Ovary (tissue), 10 donors: Measurements from ENCODE around the gene ANO2. TPM values are rescaled to one million over a fixed set of nuclear protein-coding genes. Genes with fewer than 3 reads are reported as not detected.

Experiments
- DNase-seq, 5 donors: peaks; one replicate each; pipeline ENCODE4 v3.0.0-alpha.2; 2019 to 2020
- H3K27ac ChIP-seq, 2 donors: fragments of 200-600 bp; one replicate each; pipeline versions ENCODE4 v1.5.1 to v1.8.0; 2019 to 2022
- H3K27me3 ChIP-seq: fragments of 200-600 bp; one replicate; pipeline ENCODE4 v1.8.0; 2022
- H3K36me3 ChIP-seq: fragments of 200-600 bp; sonication (generic); one replicate; pipeline ENCODE4 v1.5.1; 2019
- H3K4me1 ChIP-seq: one replicate; pipeline ENCODE4 v1.8.1; 2013; ENCODE audit warnings: mild to moderate bottlenecking, moderate library complexity; ENCODE audit not compliant: insufficient read depth
- H3K4me3 ChIP-seq: fragments of 200-600 bp; sonication (generic); one replicate; pipeline ENCODE4 v1.5.1; 2017
- H3K9me3 ChIP-seq, 2 donors: fragments of 200-600 bp in 1 of 2; sonication (generic) in 1 of 2; one replicate each; pipeline versions ENCODE4 v1.5.1 to v1.8.1; 2013 to 2019; ENCODE audit warnings: mild to moderate bottlenecking in 1 of 2, moderate library complexity in 1 of 2
- EP300 ChIP-seq: sonication (generic); formaldehyde crosslinking; IDR thresholded peaks from one replicate; pipeline ENCODE4 v1.6.1; 2017; ENCODE audit warnings: antibody characterized with exemption
- POLR2A ChIP-seq: fragments of 450-650 bp; IDR thresholded peaks from one replicate; pipeline ENCODE4 v1.6.1; 2017; ENCODE audit warnings: antibody characterized with exemption, mild to moderate bottlenecking, moderate library complexity
- WGBS, 3 donors: extraction: QIAGEN DNeasy Blood & Tissue Kit in 1 of 3; methylation state at CpG; one replicate each; pipeline versions ENCODE4 v1.1.5 to v1.1.7; 2013 to 2017; 5-methylcytosine and 5-hydroxymethylcytosine counted together
- intact Hi-C, 4 donors: fragments of 100-400 bp; cut with DNase I; formaldehyde crosslinking; loops; one replicate each; pipeline versions ENCODE4 v1.11.0 to v1.15.1; 2022 to 2023
- long read RNA-seq, 3 donors: library from polyadenylated mRNA in 2 of 3; unstranded in 2 of 3; transcript quantifications; one replicate each; pipeline ENCODE4 v2.0.0 and lab custom pipeline, GENCODE V29; 2021 to 2026
- polyA plus RNA-seq, 2 donors: library from polyadenylated mRNA; stranded (reverse); fragments of 200-250 nt in 1 of 2; fragments of 350-450 nt in 1 of 2; fragmentation: Illumina TruSeq in 1 of 2; extraction: RNeasy Lipid Tissue Mini Kit (QIAGEN cat#74804) in 1 of 2; gene quantifications; one replicate each; pipeline ENCODE4 v1.2.3, GENCODE V29; 2013 to 2014
- total RNA-seq, 7 donors: library from RNA; depleted of rRNA in 2 of 7; stranded (reverse); fragments of >200 nt in 2 of 7; fragmentation: NEBNext Ultra II Directional in 3 of 7; extraction: Animal tissue kit (Norgen Biotek cat#: 25700) in 3 of 7; gene quantifications; one replicate each; pipeline versions ENCODE4 v1.1.0 to v1.2.4, GENCODE V29; 2016 to 2023
- TF ChIP-seq, protein P1 (sequence below), 3 donors: fragments of 450-650 bp in 2 of 3; fragments of 200-600 bp in 1 of 3; IDR thresholded peaks; one replicate each; pipeline versions ENCODE4 v1.5.1 to v1.8.0; 2016 to 2022; ENCODE audit warnings: antibody characterized with exemption in 3 of 3, mild to moderate bottlenecking in 1 of 3
- donor health status: DM: no; HTN: no; CAD: no; lungs with moderate emphysema.
- donor health status: DM: no; HTN: no; CAD: no.
- donor health status: Bipolar disorder and iron deficiency.
- donor health status: DM: yes; HTN: yes; CAD: no.
- donor health status: DM: no; HTN: no; CAD: no.
- donor health status: DM: yes; HTN: yes; CAD: no.

Gene ANO2
- total RNA-seq, result 1 to 10 TPM; 3.0 to 6.7 (median 4.8) TPM
- polyA plus RNA-seq, result 1 to 10 TPM; 3.1 to 3.3 TPM
- long read RNA-seq, donor 1, partial matches to known transcripts, result 0 of 1 reads
- long read RNA-seq, donor 1, other reads (novel, unspliced or antisense), result 1 of 1 reads
- long read RNA-seq, donor 2, result 0 reads
- long read RNA-seq, donor 3, partial matches to known transcripts, result 0 of 1 reads
- long read RNA-seq, donor 3, other reads (novel, unspliced or antisense), result 1 of 1 reads

GRCh38 chr12:5945071-5946008 is at the start of gene ANO2:
ANO2 (minus strand) TSS chr12:5945259; CDS start chr12:5945217, 42 bp downstream.
- H3K27me3 ChIP-seq, result no peaks in the 10 kb centered on the region

GRCh38 chr12:5989621-5990020 is 44.6 kb upstream of the ANO2 start:
- 80 to 86% (median 86%) methylated on average over 3 of the region's 3 CpGs for WGBS, 3 donors
- DNase-seq, result no peak
- intact Hi-C loops, result loop anchor here (5.0 to 10.0 kb wide), 4 partner anchors 48 to 295 kb away; no protein-coding TSS in a partner anchor
- Histone ChIP-seq H3K4me3 (no peak overlapping the region), H3K4me1 (no peaks in the 10 kb centered on the region), H3K27ac (no peak overlapping the region), H3K36me3 (no peaks in the 10 kb centered on the region), H3K9me3 (no peaks in the 10 kb centered on the region), H3K27me3 (no peaks in the 10 kb centered on the region)
- TF ChIP-seq EP300, result no peak
- TF ChIP-seq POLR2A, result no peak
- TF ChIP-seq, protein P1, sequence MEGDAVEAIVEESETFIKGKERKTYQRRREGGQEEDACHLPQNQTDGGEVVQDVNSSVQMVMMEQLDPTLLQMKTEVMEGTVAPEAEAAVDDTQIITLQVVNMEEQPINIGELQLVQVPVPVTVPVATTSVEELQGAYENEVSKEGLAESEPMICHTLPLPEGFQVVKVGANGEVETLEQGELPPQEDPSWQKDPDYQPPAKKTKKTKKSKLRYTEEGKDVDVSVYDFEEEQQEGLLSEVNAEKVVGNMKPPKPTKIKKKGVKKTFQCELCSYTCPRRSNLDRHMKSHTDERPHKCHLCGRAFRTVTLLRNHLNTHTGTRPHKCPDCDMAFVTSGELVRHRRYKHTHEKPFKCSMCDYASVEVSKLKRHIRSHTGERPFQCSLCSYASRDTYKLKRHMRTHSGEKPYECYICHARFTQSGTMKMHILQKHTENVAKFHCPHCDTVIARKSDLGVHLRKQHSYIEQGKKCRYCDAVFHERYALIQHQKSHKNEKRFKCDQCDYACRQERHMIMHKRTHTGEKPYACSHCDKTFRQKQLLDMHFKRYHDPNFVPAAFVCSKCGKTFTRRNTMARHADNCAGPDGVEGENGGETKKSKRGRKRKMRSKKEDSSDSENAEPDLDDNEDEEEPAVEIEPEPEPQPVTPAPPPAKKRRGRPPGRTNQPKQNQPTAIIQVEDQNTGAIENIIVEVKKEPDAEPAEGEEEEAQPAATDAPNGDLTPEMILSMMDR (IDR thresholded peaks at IDR 0.05), result no peak

More at GRCh38 chr12:5945071-5946008, at the start of gene ANO2:
- 4 to 7% (median 7%) methylated on average over 48 to 66 of the region's 66 CpGs for WGBS, 3 donors
- Histone ChIP-seq H3K27ac (no peak within 1 kb of the TSS), H3K36me3 (no peaks in the 10 kb centered on the region), H3K9me3 (no peaks in the 10 kb centered on the region), H3K4me3 (no peak within 1 kb of the TSS), H3K4me1 (no peaks in the 10 kb centered on the region)
- TF ChIP-seq, protein P1 (IDR thresholded peaks at IDR 0.05), result no peak
- TF ChIP-seq EP300 (no peak), POLR2A (no peak)
- intact Hi-C loops, result no loop called here
- DNase-seq, result no peak

DNA sequence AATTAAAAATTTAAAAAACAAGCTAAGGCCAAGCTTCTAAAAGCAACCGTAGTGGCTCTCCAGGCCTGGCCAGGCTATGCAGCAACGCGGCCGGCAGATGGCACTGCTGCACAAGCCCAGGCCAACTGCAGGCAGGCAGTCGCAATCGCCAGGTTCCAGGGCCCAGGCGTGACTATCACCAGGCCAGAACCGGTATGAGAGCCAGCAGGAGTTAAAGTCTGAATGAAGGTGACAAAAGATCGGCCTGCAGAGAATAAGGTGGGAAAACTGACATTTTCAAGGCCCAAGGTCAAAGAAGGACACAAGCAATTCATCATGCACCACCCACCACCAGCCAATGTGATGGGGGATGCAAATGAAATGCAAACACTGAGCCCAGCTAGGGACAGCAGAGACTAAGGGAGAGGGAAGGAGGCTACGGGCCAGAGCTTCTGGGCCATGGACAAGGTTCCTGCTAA is 43.6 kb upstream of the ANO2 start:
- intact Hi-C loops, result loop anchor here (5.0 kb wide), 2 partner anchors 54 to 294 kb away; no protein-coding TSS in a partner anchor
- TF ChIP-seq, protein P1 (IDR thresholded peaks at IDR 0.05), result peak; percentile 81 to 87 (median 82)
- no peak for TF ChIP-seq EP300
- Histone ChIP-seq H3K9me3 (no peaks in the 10 kb centered on the region), H3K27me3 (no peaks in the 10 kb centered on the region), H3K4me3 (no peak overlapping the region), H3K4me1 (no peaks in the 10 kb centered on the region), H3K36me3 (no peaks in the 10 kb centered on the region), H3K27ac (no peak overlapping the region)
- WGBS, 3 donors, result 4% methylated on average over 10 of the region's 10 CpGs
- DNase-seq, result peak; percentile 60 to 82 (median 73)

GRCh38 chr12:5988088-5988487 is 43.0 kb upstream of the ANO2 start:
- WGBS, 3 donors, result 55 to 65% (median 59%) methylated on average over 10 of the region's 10 CpGs
- H3K9me3 ChIP-seq, result no peaks in the 10 kb centered on the region
- TF ChIP-seq, protein P1 (IDR thresholded peaks at IDR 0.05), result no peak
- H3K27me3 ChIP-seq, result no peaks in the 10 kb centered on the region
- no peak overlapping the region for H3K4me3 ChIP-seq
- intact Hi-C loops, result loop anchor here (5.0 kb wide), 2 partner anchors 54 to 294 kb away; no protein-coding TSS in a partner anchor
- H3K36me3 ChIP-seq, result no peaks in the 10 kb centered on the region
- DNase-seq, result no peak
- H3K27ac ChIP-seq, result no peak overlapping the region
- H3K4me1 ChIP-seq, result no peaks in the 10 kb centered on the region
